Neural progenitor cell (in vitro differentiated cells): Measurements from ENCODE around the gene BIRC3.

Experiments used
- CTCF ChIP-seq: fragments of 200-600 bp; sonication (generic); IDR thresholded peaks from 2 replicates; pipeline ENCODE4 v1.5.1; 2017; ENCODE audit warnings: antibody characterized with exemption, mild to moderate bottlenecking
- EZH2phosphoT487 ChIP-seq: fragments of 200-600 bp; sonication (generic); IDR thresholded peaks from 2 replicates; pipeline ENCODE4 v1.6.1; 2017; ENCODE audit warnings: antibody characterized with exemption

- TF ChIP-seq CTCF (no peak), EZH2phosphoT487 (no peak)
These were observed 14.1 kb downstream of the BIRC3 start for GRCh38 chr11:102331341-102331740.
